Spleen (tissue), 7 donors: ENCODE measurements around the gene SPNS1.

Source experiments
- POLR2AphosphoS5 ChIP-seq, 3 donors: sonication (generic); formaldehyde crosslinking; IDR thresholded peaks; one replicate each; pipeline ENCODE4 v1.5.1; 2017; ENCODE audit warnings: antibody characterized with exemption in 3 of 3
- TF ChIP-seq, protein P1 (sequence below), 11 experiments: fragments of 200-600 bp in 7 of 11; fragments of 450-650 bp in 4 of 11; sonication (generic) in 4 of 11; IDR thresholded peaks in 8 of 11; conservative IDR thresholded peaks in 3 of 11; 1 replicate in 7 of 11; 2 replicates in 4 of 11; pipeline versions ENCODE4 v1.4.0 to v1.8.0; 2016 to 2021; ENCODE audit warnings: antibody characterized with exemption in 11 of 11, inconsistent platforms in 4 of 11, mild to moderate bottlenecking in 1 of 11
- donor health status: DM: no; HTN: no; CAD: no; lungs with moderate emphysema.
- donor health status: DM: no; HTN: no; CAD: no.
- donor health status: DM: no; HTN: no; CAD: no.

DNA sequence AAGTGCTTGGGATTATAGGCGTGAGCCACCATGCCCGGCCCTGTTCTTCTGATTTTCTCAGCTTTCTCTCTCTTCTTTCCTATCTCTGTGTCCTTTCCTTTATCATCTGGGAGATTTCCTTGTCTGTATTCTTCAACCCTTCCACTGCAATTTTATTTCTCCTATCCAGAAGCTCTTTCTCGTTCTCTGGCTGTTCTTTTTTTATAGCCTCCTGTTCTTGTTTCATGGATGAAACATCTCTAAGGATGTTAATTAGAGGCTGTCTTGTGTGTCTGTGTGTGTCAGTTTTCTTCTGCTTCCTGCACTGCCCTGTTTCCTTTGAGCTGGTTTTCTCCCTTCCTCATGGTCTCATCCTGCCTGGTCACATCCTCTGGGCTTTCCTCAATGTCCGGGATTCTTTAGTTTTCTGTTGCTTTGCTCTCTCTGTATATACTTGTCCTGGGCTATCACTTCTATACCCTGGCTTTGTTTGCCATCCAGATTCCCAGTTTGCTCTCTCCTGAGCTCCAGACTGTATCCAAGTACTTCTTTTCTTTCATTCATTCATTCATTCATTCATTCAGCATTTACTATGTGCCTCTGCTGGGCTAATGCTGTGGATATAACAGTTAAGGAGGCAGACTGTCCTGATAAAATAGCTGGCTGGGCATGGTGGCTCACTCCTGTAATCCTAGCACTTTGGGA is 12.7 kb downstream of the SPNS1 start:
- TF ChIP-seq, protein P1, sequence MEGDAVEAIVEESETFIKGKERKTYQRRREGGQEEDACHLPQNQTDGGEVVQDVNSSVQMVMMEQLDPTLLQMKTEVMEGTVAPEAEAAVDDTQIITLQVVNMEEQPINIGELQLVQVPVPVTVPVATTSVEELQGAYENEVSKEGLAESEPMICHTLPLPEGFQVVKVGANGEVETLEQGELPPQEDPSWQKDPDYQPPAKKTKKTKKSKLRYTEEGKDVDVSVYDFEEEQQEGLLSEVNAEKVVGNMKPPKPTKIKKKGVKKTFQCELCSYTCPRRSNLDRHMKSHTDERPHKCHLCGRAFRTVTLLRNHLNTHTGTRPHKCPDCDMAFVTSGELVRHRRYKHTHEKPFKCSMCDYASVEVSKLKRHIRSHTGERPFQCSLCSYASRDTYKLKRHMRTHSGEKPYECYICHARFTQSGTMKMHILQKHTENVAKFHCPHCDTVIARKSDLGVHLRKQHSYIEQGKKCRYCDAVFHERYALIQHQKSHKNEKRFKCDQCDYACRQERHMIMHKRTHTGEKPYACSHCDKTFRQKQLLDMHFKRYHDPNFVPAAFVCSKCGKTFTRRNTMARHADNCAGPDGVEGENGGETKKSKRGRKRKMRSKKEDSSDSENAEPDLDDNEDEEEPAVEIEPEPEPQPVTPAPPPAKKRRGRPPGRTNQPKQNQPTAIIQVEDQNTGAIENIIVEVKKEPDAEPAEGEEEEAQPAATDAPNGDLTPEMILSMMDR (IDR thresholded peaks at IDR 0.05 in 8 of 11, conservative IDR thresholded peaks at IDR 0.05 in 3 of 11): no peak
- TF ChIP-seq POLR2AphosphoS5 (IDR thresholded peaks at IDR 0.05): no peak
